ENCODE results near the gene PLEKHG5. TPM values are rescaled to one million over a fixed set of nuclear protein-coding genes. Genes with fewer than 3 reads are reported as not detected.

PLEKHG5 gene
- total RNA-seq, 1 experiment from 2014 or later, result 1.3 TPM

GRCh38 chr1:6475381-6476133 is 15.9 kb downstream of the PLEKHG5 start:
- DNase-seq (ENCODE audit: low spot score), result no peak

GRCh38 chr1:6474815-6475282 is 16.6 kb downstream of the PLEKHG5 start:
- DNase-seq (ENCODE audit: low spot score), result no peak

- no peak for DNase-seq (ENCODE audit: low spot score)
These were observed 17.3 kb downstream of the PLEKHG5 start for GRCh38 chr1:6473974-6474814.

GRCh38 chr1:6473156-6473555 is 18.3 kb downstream of the PLEKHG5 start:
- DNase-seq (ENCODE audit: low spot score), result no peak

GRCh38 chr1:6472391-6472790 is 19.1 kb downstream of the PLEKHG5 start:
- DNase-seq (ENCODE audit: low spot score), result no peak

GRCh38 chr1:6471970-6472368 is 19.5 kb downstream of the PLEKHG5 start:
- no peak for DNase-seq (ENCODE audit: low spot score)

GRCh38 chr1:6471086-6471969 is 20.1 kb downstream of the PLEKHG5 start:
- DNase-seq (ENCODE audit: low spot score), result no peak

- DNase-seq (ENCODE audit: low spot score), result no peak
These were observed 21.1 kb downstream of the PLEKHG5 start for GRCh38 chr1:6470132-6471085.

GRCh38 chr1:6468729-6469461 is 22.6 kb downstream of the PLEKHG5 start:
- no peak for DNase-seq (ENCODE audit: low spot score)

GRCh38 chr1:6467744-6468688 is 23.5 kb downstream of the PLEKHG5 start:
- no peak for DNase-seq (ENCODE audit: low spot score)

- no peak for DNase-seq (ENCODE audit: low spot score)
These were observed 24.2 kb downstream of the PLEKHG5 start for GRCh38 chr1:6467224-6467623.

- no peak for DNase-seq (ENCODE audit: low spot score)
These were observed 24.7 kb downstream of the PLEKHG5 start for GRCh38 chr1:6466751-6467150.

GRCh38 chr1:6466023-6466422 is 25.4 kb downstream of the PLEKHG5 start, which contains the start of gene TNFRSF25:
Gene TNFRSF25, minus strand, starts transcription at chr1:6466173. Its CDS starts 66 bp downstream, at chr1:6466107.
- no peak for DNase-seq (ENCODE audit: low spot score)

- no peak for DNase-seq (ENCODE audit: low spot score)
These were observed 25.9 kb downstream of the PLEKHG5 start for GRCh38 chr1:6465461-6466005.

- no peak for DNase-seq (ENCODE audit: low spot score)
These were observed 26.6 kb downstream of the PLEKHG5 start for GRCh38 chr1:6464915-6465314.

GRCh38 chr1:6464514-6464836 is 27.0 kb downstream of the PLEKHG5 start:
- DNase-seq (ENCODE audit: low spot score), result no peak

- no peak for DNase-seq (ENCODE audit: low spot score)
These were observed 28.4 kb downstream of the PLEKHG5 start for GRCh38 chr1:6463120-6463412.

- no peak for DNase-seq (ENCODE audit: low spot score)
These were observed 28.9 kb downstream of the PLEKHG5 start for GRCh38 chr1:6462412-6463119.
